Activated T-helper 1 cell treated with Interleukin-2 at 50 U/mL for 16 hours (primary cell): ENCODE results near the gene GAGE1.
"Not testable (repeated sequence)": the region's sequence is repeated elsewhere in the genome, so short reads cannot be mapped to it uniquely, and the experiment has no call there.

Experiments
- DNase-seq: peaks from one replicate; pipeline ENCODE4 v3.0.0-alpha.2; 2020; ENCODE audit warnings: low read depth

GAGE1 gene

GRCh38 chrX:49598720-49599119 is at the start of gene GAGE1:
TSS of gene GAGE1 (plus strand) at chrX:49599020. CDS start at chrX:49600175, 1,155 bp downstream.
- DNase-seq: not testable (repeated sequence)

GRCh38 chrX:49550989-49551388 is 47.8 kb upstream of the GAGE1 start, which contains the start of gene GAGE12E:
TSS of gene GAGE12E (plus strand) at chrX:49551289. CDS start at chrX:49552444, 1,155 bp downstream.
- not testable (repeated sequence) for DNase-seq

- not testable (repeated sequence) for DNase-seq
Measured at GRCh38 chrX:49560542-49560941, 38.3 kb upstream of the GAGE1 start, which contains the start of gene GAGE12F. TSS of gene GAGE12F (plus strand) at chrX:49560842. CDS start at chrX:49561997, 1,155 bp downstream.

- DNase-seq: not testable (repeated sequence)
Measured at GRCh38 chrX:49568728-49569127, 30.1 kb upstream of the GAGE1 start.

GRCh38 chrX:49569152-49569551 is 29.7 kb upstream of the GAGE1 start:
- DNase-seq: not testable (repeated sequence)

- DNase-seq: not testable (repeated sequence)
Measured at GRCh38 chrX:49570100-49570499, 28.7 kb upstream of the GAGE1 start, which contains the start of gene GAGE12G. TSS of gene GAGE12G (plus strand) at chrX:49570400. CDS start at chrX:49571555, 1,155 bp downstream.

- DNase-seq: not testable (repeated sequence)
Measured at GRCh38 chrX:49579649-49580048, 19.2 kb upstream of the GAGE1 start, which contains the start of gene GAGE12H. TSS of gene GAGE12H (plus strand) at chrX:49579949. CDS start at chrX:49581104, 1,155 bp downstream.

- not testable (repeated sequence) for DNase-seq
Measured at GRCh38 chrX:49589196-49589595, 9.6 kb upstream of the GAGE1 start, which contains the start of gene GAGE2A. TSS of gene GAGE2A (plus strand) at chrX:49589496. CDS start at chrX:49590651, 1,155 bp downstream.

GRCh38 chrX:49589769-49590478 is 8.9 kb upstream of the GAGE1 start:
- DNase-seq: not testable (repeated sequence)

GRCh38 chrX:49590488-49590887 is 8.3 kb upstream of the GAGE1 start:
- not testable (repeated sequence) for DNase-seq

GRCh38 chrX:49610718-49611310 is 12.0 kb downstream of the GAGE1 start:
- DNase-seq: no peak

GRCh38 chrX:49618574-49618973 is 19.8 kb downstream of the GAGE1 start:
- no peak for DNase-seq

- DNase-seq: no peak
Measured at GRCh38 chrX:49627086-49627777, 28.4 kb downstream of the GAGE1 start.

GRCh38 chrX:49644991-49645637 is 46.3 kb downstream of the GAGE1 start:
- no peak for DNase-seq

GRCh38 chrX:49656533-49656932 is 57.7 kb downstream of the GAGE1 start:
- no peak for DNase-seq
